HFF-Myc (cell line): ENCODE measurements around the gene ZNF341.

ENCODE experiments used
- DNase-seq: peaks from one replicate; pipeline ENCODE4 v3.0.0-alpha.2; 2011; ENCODE audit warnings: low read depth; ENCODE audit errors: extremely low read depth
- H3K4me3 ChIP-seq: replicated peaks from 2 replicates; pipeline ENCODE4 v1.5.1; 2011; ENCODE audit warnings: low read depth, mild to moderate bottlenecking, control low read depth, low read length
- TF ChIP-seq, protein P1 (sequence below): IDR thresholded peaks from 2 replicates; pipeline ENCODE4 v1.5.1; 2012; ENCODE audit warnings: mild to moderate bottlenecking, low read depth, low read length, control low read depth; ENCODE audit errors: missing control alignments

The ZNF341 gene

DNA sequence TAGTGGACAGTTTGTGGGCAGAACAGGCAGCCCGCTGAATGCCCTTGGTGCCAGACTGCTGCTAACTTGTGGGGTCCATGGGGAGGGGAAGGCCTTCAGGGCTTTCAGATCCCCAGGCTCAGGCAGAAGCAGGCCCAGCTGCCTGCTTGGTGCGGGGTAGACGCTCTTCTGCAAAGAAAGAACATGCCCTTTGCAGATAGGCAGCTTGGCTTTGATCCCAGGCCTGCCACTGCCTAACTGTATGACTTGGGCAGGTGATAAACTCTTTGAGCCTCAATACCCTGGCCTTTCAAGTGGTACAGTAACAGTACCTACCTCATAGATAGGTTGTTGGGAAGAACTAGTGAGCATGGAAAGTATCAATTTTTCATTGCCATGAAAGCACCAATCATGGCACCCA, 107.8 kb downstream of the ZNF341 start:
- no peak overlapping the region for H3K4me3 ChIP-seq
- TF ChIP-seq, protein P1, sequence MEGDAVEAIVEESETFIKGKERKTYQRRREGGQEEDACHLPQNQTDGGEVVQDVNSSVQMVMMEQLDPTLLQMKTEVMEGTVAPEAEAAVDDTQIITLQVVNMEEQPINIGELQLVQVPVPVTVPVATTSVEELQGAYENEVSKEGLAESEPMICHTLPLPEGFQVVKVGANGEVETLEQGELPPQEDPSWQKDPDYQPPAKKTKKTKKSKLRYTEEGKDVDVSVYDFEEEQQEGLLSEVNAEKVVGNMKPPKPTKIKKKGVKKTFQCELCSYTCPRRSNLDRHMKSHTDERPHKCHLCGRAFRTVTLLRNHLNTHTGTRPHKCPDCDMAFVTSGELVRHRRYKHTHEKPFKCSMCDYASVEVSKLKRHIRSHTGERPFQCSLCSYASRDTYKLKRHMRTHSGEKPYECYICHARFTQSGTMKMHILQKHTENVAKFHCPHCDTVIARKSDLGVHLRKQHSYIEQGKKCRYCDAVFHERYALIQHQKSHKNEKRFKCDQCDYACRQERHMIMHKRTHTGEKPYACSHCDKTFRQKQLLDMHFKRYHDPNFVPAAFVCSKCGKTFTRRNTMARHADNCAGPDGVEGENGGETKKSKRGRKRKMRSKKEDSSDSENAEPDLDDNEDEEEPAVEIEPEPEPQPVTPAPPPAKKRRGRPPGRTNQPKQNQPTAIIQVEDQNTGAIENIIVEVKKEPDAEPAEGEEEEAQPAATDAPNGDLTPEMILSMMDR = no peak
- no peak for DNase-seq

DNA sequence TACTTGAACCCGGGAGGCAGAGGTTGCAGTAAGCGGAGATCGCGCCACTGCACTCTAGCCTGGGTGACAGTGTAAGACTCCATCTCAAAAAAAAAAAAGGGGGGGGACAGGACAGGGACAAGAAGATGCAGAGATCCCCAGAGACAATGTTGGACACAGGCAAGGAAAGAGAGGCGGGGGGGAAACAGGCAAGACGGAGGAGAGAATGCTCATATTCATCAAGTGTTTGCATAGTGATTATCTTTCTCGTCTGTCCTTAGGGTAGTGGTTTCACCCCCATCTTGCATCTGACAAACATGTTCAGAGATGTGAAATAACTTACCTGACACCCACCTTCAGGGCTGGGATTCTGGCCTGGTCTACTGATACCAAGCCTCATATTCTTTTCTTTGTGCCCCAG, 108.4 kb downstream of the ZNF341 start:
- TF ChIP-seq, protein P1 = no peak
- H3K4me3 ChIP-seq = no peak overlapping the region
- DNase-seq = no peak

DNA sequence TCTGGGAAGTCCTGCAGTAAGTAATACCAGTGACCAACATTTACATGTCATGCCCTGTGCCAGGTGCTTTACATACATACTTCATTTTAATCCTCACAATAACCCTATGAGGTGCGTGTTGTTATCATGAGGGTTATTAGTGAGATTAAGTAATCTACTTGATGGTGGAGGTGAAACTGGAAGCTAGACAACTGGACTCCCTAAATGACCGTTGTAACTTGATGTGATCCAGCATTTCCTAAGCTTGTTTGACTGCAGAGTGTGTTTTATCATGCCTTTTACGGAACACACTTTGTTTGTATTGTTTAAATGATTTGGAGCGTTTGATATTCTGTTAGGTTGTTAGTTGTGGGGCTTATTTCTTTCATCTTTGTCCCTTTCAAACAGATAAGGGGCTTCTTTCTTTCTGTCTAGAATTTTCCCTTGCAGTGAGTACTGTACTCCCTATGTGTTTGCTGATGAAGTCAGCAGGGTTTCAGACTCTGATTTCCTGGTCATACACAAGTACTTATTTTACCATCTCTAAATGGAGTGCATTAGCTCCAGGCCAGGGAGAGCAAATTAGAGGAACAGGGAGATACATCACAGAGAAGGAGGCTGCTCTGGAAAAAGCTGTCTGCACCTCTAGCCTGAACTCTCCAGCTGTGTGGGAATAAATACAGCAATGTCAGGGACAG, 109.1 kb downstream of the ZNF341 start:
- TF ChIP-seq, protein P1 = no peak
- DNase-seq = no peak
- no peak overlapping the region for H3K4me3 ChIP-seq

DNA sequence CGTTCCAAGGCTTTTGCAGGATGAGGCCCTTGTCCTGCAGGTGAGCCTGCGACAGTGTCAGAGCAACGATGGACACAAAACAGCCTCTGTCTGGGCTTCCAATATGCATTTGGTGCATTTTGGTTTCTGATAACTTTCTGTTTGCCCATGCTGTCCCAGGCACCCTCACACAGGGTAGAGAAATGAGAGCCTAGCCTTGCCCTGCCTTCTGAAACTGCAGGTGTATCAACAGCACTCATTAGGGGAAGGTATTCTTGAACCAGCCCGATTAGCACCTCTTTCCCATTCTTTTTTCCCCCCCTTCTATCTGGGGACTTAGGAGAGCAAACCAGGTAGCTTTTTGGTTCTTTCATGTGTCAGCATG, 109.6 kb downstream of the ZNF341 start:
- no peak for DNase-seq
- TF ChIP-seq, protein P1 = no peak

More for the DNA sequence above, 109.6 kb downstream of the ZNF341 start:
- H3K4me3 ChIP-seq = no peak overlapping the region
